Muscle layer of duodenum (tissue), 2 donors: ENCODE measurements around the gene OVOL2.
"Not testable (repeated sequence)": the region's sequence is repeated elsewhere in the genome, so short reads cannot be mapped to it uniquely, and the experiment has no call there.

Source experiments
- H3K27ac ChIP-seq: one replicate; pipeline ENCODE4 v1.7.0; 2013; ENCODE audit warnings: mild to moderate bottlenecking, low read length
- H3K27me3 ChIP-seq: one replicate; pipeline ENCODE4 v1.7.0; 2013; ENCODE audit warnings: low read depth, mild to moderate bottlenecking, control low read depth, low read length
- H3K36me3 ChIP-seq, 2 donors: one replicate each; pipeline ENCODE4 v1.7.0; 2013; ENCODE audit warnings: low read length in 2 of 2, control low read depth in 1 of 2, mild to moderate bottlenecking in 1 of 2; ENCODE audit not compliant: insufficient read depth in 2 of 2, control insufficient read depth in 1 of 2
- H3K4me1 ChIP-seq, 2 donors: one replicate each; pipeline ENCODE4 v1.7.0; 2013; ENCODE audit warnings: low read length in 2 of 2, mild to moderate bottlenecking in 2 of 2, control low read depth in 1 of 2, moderate library complexity in 1 of 2; ENCODE audit not compliant: insufficient read depth in 2 of 2, control insufficient read depth in 1 of 2
- H3K4me3 ChIP-seq, 2 donors: one replicate each; pipeline ENCODE4 v1.7.0; 2013; ENCODE audit warnings: low read length in 2 of 2, low read depth in 1 of 2, mild to moderate bottlenecking in 1 of 2
- H3K9me3 ChIP-seq, 2 donors: one replicate each; pipeline ENCODE4 v1.7.0; 2013; ENCODE audit warnings: low read length in 2 of 2, control low read depth in 1 of 2, mild to moderate bottlenecking in 1 of 2; ENCODE audit not compliant: control insufficient read depth in 1 of 2
- donor health status: healthy.

The OVOL2 gene

DNA sequence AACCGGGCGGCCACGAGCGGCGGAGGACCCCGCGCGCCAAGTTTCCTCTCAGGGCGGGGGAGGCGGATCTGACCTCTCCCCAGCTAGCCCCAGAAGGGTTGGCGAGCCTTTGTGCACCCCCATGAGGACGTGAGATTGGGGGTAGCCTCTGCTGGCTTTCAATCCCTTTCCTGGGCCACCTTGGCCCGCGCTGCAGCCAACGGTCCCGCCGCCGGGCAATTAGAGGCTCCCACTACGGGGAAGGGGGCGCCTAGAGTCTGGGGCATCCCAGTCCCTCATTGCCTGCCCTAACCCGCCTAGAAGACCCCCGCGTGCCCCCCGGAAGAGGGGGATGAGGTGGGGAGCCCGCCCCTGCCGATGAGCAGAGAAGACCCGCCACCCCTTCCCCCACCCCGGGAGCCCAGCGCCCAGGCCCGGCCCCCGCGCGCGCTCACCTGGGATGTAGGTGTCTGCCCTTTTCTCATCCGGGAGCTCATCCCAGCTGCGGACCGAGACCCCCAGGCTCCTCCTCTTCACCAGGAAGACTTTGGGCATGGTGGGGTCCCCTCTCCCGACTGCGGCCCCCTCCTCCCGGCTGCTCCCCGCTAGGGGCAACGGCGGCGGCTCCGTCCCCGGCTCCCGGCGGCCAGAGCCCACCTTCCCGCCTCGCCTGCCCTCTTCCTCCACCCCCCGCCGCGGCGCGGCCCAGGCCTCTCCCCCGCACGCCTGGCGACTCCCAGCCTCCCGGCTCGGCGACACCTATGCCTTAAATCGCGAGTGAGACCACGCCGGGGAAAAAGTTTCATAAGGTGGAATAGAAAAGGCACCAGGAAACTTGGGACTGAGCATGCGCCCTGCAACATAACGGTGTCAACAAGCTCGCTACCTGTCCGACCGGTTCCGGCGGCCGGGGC lies at the start of gene OVOL2:
Gene OVOL2, minus strand, starts transcription at position 816 of the 893 bp plus-strand sequence. Its CDS starts 282 bp downstream, at position 534.
- Histone ChIP-seq H3K36me3 (no peaks in the 10 kb centered on the region), H3K4me3 (peak within 1 kb of the TSS; percentile 33 to 65), H3K27ac (no peak within 1 kb of the TSS), H3K27me3 (peaks cover 39% of the 10 kb centered on the region), H3K4me1 (peaks cover 3 to 30% of the 10 kb centered on the region in 2 donors), H3K9me3 (no peaks in the 10 kb centered on the region)

DNA sequence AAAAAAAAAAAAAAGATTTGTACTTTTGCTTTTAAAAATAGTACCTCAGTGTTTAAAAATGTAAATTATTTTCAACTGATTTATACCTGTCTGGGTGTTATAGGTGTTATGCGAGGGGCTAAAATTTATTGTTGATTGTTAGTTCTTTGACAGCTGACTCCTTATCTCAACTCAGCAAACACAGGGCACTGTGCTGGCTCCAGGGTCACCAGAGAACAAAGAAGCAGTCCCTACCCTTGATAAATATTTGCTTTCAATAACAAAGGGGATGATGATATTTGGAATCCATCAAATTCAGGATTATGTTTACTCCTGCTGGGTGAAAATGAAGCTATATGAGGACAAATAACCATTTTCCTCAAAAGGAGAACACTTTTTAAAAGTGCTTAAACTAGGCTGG lies 45.8 kb upstream of the OVOL2 start:
- no peaks in the 10 kb centered on the region for H3K27me3 ChIP-seq
- no peaks in the 10 kb centered on the region for H3K36me3 ChIP-seq
- H3K4me1 ChIP-seq, result no peaks in the 10 kb centered on the region
- no peak overlapping the region for H3K4me3 ChIP-seq
- no peaks in the 10 kb centered on the region for H3K9me3 ChIP-seq
- H3K27ac ChIP-seq, result no peak overlapping the region

DNA sequence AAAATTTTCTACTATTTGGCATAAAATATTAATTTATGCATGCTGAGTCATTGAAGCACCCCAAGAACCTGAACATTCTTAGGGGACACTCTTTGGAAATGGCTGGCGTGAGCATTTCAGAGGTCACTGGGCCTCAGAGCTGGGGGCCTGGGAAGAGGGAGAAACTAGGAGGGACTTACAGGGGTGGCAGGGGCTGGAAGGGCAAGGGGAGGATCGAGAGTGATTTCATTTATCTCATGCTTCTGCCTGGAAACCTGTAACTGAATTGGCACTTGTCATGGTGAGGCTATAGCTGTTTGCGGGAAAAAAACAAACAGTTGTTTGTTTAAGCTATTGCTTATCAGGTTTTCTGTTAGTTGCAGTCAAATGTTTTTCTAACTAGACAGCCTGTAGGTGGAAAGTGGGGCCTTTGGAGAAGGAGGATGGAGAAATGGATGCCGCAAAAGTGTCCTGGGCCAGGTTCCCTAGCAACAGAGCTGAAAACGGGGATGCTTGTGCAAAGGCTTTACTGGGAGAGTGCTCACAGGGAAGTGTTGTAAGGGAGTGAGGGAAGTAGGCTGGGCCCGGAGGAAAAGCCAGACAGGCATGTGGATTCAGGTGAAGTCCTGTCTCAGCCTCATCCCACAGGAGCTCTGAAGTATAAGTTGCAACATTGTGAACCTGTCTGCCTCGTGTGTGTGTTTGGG lies 43.6 kb upstream of the OVOL2 start:
- H3K27ac ChIP-seq, result no peak overlapping the region
- no peaks in the 10 kb centered on the region for H3K36me3 ChIP-seq
- H3K4me3 ChIP-seq, result no peak overlapping the region
- H3K4me1 ChIP-seq, result no peaks in the 10 kb centered on the region
- H3K9me3 ChIP-seq, result no peaks in the 10 kb centered on the region
- H3K27me3 ChIP-seq, result no peaks in the 10 kb centered on the region

DNA sequence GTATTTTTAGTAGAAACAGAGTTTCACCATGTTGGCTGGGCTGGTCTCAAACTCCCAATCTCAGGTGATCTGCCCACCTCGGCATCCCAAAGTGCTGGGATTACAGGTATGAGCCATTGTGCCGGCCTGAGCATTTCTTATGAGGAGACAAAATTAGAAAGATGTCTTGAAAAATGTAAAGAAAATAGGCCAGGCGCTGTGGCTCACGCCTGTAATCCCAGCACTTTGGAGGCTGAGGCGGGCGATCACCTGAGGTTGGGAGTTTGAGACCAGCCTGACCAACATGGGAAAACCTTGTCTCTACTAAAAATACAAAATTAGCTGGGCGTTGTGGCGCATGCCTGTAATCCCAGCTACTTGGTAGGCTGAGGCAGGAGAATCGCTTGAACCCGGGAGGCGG lies 42.9 kb upstream of the OVOL2 start:
- H3K27me3 ChIP-seq, H3K4me3 ChIP-seq: not testable (repeated sequence)

DNA sequence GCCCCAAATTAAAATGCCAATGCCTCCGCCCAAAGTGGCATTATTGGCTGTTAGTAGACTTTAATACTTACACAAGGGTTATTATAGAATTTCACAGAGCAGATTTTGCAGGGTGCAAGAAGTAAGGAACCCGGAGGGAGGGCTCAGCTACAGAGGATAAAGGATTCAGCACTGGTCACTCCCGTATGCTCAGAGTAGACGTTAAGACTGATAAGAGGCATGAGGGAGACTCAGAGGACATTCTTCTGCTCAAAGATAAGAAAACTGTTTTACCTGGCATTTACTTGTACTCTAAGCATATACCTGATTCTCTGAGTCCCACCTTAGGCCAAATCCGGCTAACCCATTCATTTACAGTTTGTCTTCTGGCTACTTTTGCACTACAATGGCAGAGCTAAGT lies 36.5 kb upstream of the OVOL2 start:
- H3K4me1 ChIP-seq, result no peaks in the 10 kb centered on the region
- no peaks in the 10 kb centered on the region for H3K27me3 ChIP-seq
- H3K4me3 ChIP-seq, result no peak overlapping the region
- H3K36me3 ChIP-seq, result no peaks in the 10 kb centered on the region
- H3K27ac ChIP-seq, result no peak overlapping the region
- no peaks in the 10 kb centered on the region for H3K9me3 ChIP-seq

More for the DNA sequence above, 42.9 kb upstream of the OVOL2 start:
- H3K36me3 ChIP-seq, H3K27ac ChIP-seq, H3K4me1 ChIP-seq, H3K9me3 ChIP-seq: not testable (repeated sequence)

DNA sequence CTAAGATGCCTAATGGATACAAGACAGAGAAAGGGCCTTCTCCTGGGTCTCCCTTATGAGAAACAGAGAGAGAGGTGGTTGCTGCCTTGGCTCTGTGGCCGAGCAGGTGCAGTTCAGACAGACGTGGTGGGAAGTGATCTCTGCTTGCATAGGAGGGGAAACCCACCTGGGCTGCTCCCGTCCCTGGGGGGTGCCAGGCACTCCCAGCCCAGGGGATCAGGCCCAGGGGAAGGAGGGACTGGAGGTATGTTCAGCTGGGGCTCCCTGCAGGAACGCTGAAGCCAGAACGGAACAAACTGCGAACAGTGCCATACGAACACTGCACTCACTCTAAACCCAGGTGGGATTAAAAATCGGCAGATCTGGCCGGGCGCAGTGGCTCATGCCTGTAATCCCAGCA lies 35.7 kb upstream of the OVOL2 start:
- H3K4me1 ChIP-seq, result no peaks in the 10 kb centered on the region
- H3K27ac ChIP-seq, result no peak overlapping the region
- H3K9me3 ChIP-seq, result no peaks in the 10 kb centered on the region
- H3K27me3 ChIP-seq, result no peaks in the 10 kb centered on the region
- H3K4me3 ChIP-seq, result no peak overlapping the region
- no peaks in the 10 kb centered on the region for H3K36me3 ChIP-seq

DNA sequence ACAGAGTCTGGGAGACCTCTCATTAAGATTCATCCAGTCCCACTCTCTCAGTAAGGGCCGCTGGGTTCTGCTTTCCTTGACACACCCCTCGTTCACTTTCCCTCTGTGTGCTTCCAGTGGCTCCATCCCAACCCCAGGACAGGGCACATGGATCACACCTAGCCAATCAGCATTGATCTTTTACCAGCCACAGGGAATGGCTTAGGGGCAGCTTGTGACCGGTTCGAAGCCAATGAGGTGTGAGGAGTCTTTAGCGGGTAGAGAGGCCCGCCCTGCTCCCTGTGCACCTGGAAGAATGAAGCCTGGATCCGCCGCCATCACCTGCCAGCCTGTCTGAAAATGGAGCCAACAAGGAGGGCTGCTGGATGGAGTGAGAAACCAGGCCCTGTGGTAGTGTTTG lies 35.2 kb upstream of the OVOL2 start:
- Histone ChIP-seq H3K4me1 (no peaks in the 10 kb centered on the region), H3K4me3 (no peak overlapping the region), H3K36me3 (no peaks in the 10 kb centered on the region), H3K27ac (no peak overlapping the region), H3K9me3 (no peaks in the 10 kb centered on the region), H3K27me3 (no peaks in the 10 kb centered on the region)

DNA sequence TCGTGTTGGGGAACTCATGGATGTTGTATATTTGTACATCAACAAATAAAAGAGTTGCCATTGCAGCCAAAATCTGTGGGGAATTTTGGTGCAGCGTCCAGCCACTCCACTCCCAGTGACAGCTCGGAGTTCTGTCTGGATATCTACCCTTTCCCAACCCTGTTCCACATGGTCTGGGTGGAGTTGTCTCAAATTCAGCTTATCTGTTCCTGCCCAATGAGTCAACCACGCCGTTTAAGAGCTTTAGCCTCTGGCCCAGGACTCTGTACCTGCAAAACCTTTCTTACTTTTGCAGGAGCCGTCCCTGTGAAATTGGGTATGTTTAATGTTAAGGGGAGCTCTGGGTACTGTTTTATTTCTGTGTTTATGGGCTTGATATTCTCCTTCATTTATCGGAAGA lies 33.9 kb upstream of the OVOL2 start:
- no peak overlapping the region for H3K27ac ChIP-seq
- H3K9me3 ChIP-seq, result no peaks in the 10 kb centered on the region
- H3K27me3 ChIP-seq, result no peaks in the 10 kb centered on the region
- no peak overlapping the region for H3K4me3 ChIP-seq
- no peaks in the 10 kb centered on the region for H3K36me3 ChIP-seq
- no peaks in the 10 kb centered on the region for H3K4me1 ChIP-seq

DNA sequence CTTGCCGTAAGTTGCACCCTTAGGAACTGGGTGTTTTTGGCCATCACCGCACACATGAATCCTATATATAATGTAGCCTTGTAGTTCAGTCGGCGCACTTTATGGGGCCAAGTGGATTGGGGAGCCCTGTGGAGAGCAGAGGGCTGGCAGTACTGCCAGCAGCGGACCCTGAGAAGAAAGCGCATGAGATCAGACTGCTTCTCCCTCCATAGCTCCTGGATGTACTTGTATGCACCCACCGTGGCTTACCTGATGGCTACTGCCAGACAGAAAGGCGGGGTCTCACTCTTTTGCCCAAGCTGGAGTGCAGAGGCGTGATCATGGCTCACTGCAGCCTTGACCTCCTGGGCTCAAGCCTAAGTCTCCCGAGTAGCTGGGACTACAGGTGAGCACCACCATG lies 32.8 kb upstream of the OVOL2 start:
- Histone ChIP-seq H3K27ac (no peak overlapping the region), H3K36me3 (no peaks in the 10 kb centered on the region), H3K9me3 (no peaks in the 10 kb centered on the region), H3K4me1 (no peaks in the 10 kb centered on the region), H3K27me3 (no peaks in the 10 kb centered on the region), H3K4me3 (no peak overlapping the region)

DNA sequence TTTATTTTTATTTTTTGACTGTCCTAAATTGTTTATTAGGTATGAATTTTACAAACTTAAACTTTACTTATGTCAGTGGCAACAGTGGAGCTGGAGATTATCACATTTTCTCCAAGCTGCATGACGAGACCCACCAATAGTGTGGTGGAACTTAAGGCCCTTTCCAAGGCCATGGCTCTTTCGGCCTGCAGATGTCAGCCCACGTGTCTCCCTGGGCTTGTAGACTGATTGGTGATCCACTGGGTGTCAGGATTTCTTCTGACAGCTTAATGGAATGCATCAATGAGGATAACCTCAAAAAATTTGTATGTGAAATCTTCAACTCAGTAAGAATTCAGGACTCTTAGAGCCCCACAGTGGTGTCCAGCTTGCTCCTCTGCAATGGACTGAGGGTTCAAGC lies 32.3 kb upstream of the OVOL2 start:
- Histone ChIP-seq H3K27me3 (no peaks in the 10 kb centered on the region), H3K4me1 (no peaks in the 10 kb centered on the region), H3K27ac (no peak overlapping the region)

DNA sequence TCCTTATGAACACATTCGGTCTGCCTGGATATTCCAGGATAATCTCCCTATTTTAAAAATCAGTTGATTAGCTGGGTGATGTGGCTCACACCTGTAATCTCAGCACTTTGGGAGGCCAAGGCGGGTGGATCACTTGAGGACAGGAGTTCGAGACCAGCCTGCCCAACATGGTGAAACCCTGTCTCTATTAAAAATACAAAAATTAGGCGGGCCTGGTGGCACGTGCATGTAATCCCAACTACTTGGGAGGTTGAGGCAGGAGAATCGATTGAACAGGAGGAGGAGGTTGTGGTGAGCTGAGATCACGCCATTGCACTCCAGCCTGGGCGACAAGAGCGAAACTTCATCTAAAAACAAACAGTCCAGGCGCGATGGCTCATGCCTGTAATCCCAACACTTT lies 31.1 kb upstream of the OVOL2 start:
- H3K4me1 ChIP-seq, H3K27ac ChIP-seq, H3K36me3 ChIP-seq, H3K27me3 ChIP-seq, H3K4me3 ChIP-seq, H3K9me3 ChIP-seq: not testable (repeated sequence)

More for the DNA sequence above, 32.3 kb upstream of the OVOL2 start:
- H3K9me3 ChIP-seq, result no peaks in the 10 kb centered on the region
- H3K36me3 ChIP-seq, result no peaks in the 10 kb centered on the region
- H3K4me3 ChIP-seq, result no peak overlapping the region
